NCI-H524 treated with DMSO at 0.1 percent for 48 hours (cell line): Measurements from ENCODE around the gene ZNRF3.
A peak's percentile ranks its signal among the peaks of the same experiment; 100 is the strongest.
"Not testable (repeated sequence)": the region's sequence is repeated elsewhere in the genome, so short reads cannot be mapped to it uniquely, and the experiment has no call there.

Experiments
- DNase-seq: peaks from one replicate; lab custom pipeline; 2025; lab: John Stamatoyannopoulos, UW

Gene ZNRF3

DNA sequence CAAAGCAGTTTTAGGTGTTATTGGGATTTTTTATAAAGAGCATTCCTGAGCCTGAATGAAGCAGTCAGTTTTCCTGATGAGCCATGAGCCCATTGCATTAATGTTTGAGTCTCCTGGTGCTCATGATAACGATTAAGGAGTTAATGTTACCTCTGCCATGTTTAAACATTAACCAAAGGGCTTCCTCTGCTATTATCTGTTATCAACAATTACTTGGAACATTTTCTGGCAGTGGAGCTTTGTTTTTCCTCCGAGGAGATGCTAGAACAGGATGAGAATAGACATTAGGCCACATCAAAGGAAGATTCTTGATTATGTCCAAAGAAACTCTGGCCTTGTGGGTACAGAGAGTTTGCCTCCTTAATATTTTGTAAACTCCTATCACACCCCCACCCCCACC, 49.9 kb downstream of the ZNRF3 start:
- DNase-seq: no peak

DNA sequence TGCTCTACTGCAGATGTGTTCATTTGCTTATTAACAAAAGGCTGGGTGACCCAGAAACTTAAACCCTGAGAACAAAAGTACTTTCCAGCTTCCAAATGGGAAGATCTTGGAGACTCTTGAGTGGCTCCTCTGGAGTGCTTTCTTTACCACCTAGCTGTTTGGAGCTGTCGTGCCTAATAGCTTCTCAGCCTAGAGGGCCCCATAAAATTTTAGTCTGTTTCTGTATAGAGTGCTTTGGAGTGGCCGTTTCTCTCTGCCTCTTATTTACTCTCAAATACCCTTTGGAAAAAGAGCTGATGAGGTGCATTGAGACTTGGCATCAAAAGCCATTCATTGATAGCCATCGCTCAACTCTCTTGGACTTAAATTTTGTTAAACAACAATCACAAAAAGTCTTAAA, 50.7 kb downstream of the ZNRF3 start:
- no peak for DNase-seq

DNA sequence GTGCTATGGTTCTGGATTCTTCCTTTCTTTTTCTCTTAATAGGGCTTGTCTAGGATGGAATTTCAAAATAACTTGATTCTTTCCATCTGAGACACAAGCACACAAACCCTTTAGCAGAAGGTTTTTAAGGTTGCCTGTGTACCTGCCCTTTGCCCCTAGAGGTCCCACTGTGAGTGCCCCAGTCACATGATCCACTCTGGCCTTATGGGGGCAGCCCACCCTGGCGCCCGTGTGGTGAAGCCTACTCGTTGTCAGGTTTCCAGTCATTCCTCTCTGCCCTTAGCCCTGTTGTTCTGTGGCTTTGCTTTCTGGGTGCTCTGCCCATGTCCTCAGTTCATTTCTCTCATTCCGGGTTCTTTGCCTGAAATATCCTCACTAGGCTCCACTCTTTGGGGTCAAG, 51.8 kb downstream of the ZNRF3 start:
- DNase-seq: no peak

DNA sequence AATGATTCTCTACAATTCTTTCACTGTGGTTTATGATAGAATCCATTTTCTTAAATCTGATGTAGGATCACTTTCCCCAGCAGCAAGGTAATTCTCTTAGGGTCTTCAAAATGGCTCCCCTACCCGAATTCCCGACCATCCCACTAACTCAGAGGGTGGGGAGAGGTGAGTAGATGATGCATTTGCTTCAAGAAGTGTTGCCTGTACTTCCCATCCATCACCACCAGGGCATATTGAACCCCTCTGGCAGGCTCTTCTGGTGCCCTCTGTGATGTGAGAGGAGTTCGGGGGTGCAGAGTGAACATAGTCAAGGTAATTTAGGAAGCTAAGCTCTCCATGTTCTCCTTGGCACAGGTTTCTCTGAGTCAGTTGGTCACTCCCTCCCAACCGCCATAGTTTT, 52.3 kb downstream of the ZNRF3 start:
- DNase-seq: no peak

GRCh38 chr22:28936200-28936599, 52.8 kb downstream of the ZNRF3 start:
- DNase-seq: no peak

DNA sequence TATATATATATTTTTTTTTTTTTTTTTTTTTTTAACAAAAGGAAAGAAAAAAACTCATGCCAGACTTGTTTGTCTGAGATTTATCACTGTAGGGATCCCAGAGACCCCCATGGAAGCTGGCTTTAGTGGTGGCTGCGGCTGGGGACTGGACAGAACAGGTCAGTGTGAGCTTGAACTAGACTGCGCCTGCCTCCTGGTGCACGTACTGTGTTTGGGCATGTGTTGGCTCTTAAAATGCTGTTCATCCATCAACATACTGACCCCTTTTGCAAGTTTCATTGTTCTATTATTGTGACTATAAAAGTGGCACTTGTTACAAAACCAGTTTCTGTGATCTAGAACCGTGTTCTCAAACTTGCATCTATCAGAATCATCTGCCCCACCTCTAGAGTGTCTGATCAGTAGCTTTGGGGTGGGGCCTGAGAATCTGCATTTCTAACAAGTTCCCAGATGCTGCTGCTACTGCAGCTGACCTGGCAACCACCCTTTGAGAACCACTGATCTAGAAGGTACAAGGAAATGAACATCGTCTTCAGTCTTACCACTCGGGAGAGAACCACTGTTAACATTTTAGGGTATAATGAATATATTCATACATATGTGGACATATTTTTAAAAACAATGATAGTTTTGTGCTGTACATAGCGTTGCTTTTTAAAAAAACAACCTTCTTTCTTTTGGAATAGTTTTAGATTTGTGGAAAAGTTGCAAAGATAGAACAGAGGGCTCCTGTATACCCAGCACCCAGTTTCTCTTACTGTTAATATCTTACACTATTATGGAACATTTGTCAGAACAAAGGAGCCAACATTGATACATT, 54.0 kb downstream of the ZNRF3 start:
- no peak for DNase-seq

- no peak for DNase-seq
These were observed 55.0 kb downstream of the ZNRF3 start for GRCh38 chr22:28938286-28938833.

- DNase-seq: no peak
These were observed 56.0 kb downstream of the ZNRF3 start for GRCh38 chr22:28939394-28939793.

DNA sequence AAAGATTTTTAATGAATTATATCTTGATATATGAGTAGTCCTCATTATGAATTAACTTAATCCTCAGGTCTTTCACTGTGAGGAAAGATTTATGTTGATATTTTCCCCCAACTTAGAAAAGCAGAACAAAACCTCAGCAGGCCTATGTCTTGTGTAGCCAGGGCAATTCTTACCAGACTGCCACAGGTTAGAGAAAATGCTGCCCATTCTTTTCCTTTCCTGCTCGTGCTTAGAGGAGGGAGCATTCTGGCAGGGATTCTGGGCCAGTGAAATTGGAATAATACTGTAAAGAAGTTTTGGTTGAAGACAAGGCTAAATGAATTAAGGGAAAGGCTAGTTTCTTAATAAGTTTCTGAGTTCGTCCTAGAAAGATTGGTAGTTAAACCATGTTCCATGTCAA, 56.6 kb downstream of the ZNRF3 start:
- no peak for DNase-seq

DNA sequence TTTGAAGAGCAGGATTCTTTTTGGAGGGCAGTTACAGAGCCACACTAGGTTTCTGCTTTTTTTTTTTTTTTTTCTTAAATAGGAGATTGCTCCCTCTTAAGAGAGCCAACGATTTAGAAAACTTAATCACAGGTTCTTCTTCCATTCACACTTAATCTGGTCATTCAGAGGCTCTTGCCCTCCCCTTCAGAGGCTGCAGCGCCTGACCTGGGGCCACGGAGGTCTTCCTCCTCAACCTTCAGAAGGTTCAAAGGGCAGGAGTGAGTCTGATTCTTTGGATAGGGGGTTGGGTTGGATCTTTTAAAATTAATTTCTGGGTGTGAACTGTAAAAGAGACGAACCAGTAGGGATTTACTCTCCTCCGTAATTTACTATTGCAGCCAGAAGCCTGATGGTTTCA, 57.1 kb downstream of the ZNRF3 start:
- no peak for DNase-seq

DNA sequence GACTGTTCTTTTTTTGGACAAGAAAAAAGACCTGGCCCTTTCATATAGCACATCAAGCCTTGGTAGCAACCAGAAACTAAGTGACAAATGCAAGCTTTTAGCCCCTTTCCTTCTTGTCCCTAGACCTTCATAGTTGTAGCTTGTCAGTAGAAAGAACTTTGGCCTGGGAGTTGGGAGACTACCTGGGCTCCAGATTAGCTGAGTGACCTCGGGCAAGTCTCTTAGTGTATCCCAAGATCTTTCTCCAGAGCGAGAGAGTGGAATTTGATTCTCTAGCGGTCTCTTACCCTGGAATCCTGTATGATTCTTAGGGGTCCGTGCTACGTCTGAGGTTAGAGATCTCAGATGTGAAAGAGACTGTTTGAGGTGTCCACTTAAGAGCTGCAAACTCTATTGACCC, 59.0 kb downstream of the ZNRF3 start:
- no peak for DNase-seq

DNA sequence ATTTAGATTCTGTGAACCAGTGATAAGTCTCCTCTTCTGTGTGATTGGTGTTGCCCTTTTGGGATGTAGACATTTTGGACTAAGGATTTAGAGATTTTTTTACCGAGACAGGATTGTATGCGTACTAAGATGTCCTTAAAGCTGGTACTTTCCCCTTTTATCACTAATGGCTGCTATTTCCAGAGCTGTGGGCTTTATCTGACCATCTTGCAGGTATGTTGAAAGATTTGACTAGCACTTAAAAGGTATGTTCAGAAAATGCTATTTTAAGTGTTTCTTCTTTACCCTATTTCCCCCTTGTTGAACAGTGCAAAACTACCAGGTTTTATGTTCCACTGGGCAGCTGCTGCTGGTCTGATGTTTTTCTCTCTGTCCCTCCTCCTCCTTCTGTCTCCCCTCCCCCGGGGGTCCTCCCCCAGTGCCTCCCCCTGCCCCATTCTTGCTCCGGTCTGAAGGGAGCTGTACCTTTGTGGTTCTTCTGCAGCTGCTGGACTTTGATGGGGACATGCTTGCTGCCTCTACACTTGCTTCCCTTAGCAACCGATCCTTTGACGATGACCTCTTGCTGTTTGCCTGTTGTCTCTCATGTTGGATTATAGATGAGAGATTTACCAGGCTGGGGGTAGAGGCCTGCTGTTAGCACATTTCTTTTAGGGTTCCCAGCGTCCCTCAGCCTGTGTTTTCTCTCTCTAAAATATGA, 59.6 kb downstream of the ZNRF3 start:
- peak; percentile 82 for DNase-seq

DNA sequence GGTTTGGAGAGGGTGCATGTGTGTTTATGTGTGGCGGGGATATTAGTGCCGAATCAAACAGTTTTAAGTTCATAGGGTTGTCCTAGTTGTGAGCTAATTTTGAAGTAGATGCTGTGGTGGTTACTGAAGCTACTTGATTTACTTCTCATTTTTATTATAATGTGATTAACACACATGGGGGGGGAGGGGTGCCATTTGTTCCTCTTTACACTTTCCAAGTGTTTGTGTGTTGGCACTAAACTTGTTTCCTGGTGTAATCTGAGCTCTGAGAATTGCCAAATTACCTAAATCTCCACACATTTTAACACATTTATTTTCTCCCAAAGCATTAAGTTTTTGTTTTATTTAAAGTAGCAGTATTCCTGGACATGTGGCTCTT, 60.1 kb downstream of the ZNRF3 start:
- peak; percentile 82 for DNase-seq

GRCh38 chr22:28947125-28947524, 63.8 kb downstream of the ZNRF3 start:
- no peak for DNase-seq

DNA sequence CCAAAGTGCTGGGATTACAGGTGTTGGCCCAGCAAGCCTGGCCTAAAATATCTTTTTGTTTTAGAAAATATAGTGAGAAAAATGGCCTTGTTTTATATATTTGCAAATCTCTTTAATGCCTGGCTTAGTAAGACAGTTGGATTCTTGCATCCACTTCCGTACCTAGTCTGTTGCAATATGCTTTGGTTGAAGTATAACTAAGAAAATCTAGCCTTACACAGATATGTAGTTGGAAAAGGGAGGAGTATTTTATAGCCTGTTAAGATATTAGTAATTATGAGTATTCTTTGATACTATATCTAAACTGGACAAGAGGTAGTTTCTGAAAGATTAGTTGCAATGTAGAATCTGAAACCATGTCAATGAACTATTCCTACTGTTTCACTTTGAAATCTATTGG, 65.1 kb downstream of the ZNRF3 start:
- DNase-seq: no peak

DNA sequence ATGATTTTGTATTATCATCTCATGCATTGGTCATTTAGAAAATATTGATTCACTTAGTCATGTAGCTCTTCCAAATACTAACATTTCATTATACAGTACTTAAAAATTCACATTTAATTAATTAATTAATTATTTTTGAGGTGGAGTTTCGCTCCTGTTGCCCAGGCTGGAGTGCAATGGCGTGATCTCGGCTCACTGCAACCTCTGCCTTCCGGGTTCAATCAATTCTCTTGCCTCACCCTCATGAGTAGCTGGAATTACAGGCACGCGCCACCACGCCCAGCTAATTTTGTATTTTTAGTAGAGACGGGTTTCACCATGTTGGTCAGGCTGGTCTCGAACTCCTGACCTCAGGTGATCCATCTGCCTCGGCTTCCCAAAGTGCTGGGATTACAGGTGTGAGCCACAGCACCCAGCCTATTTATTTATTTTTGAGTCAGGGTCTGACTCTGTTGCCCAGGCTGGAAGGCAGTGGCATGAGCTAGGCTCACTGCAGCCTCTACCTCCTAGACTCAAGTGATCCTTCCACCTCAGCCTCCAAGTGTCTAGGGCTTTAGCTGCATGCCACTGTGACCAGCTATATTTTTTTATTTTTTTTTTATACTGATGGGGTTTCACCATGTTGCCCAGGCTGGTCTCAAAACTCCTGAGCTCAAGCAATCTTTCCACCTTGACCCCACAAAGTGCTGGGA, 65.6 kb downstream of the ZNRF3 start:
- not testable (repeated sequence) for DNase-seq

GRCh38 chr22:28949788-28950187, 66.4 kb downstream of the ZNRF3 start:
- DNase-seq: no peak

GRCh38 chr22:28950617-28951411, 67.4 kb downstream of the ZNRF3 start:
- DNase-seq: no peak

DNA sequence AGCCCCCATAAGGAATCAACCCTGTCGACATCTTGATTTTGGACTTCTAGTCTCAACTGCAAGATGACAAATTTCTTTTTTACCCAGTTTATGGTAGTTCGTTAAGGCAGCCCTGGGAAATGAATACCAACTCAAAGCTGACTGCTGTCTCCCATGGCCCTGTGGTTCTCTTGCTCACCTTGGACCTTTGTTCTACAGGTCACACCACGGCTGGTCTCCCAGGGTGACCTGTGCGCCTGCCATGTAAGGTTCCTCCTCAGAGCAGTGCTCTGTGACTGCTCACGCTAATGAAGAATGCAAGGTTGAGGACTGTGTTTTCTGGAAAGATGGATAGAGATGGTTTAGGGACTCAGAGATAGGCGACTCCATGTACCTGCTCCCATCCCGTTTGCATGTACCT, 68.2 kb downstream of the ZNRF3 start:
- DNase-seq: no peak

DNA sequence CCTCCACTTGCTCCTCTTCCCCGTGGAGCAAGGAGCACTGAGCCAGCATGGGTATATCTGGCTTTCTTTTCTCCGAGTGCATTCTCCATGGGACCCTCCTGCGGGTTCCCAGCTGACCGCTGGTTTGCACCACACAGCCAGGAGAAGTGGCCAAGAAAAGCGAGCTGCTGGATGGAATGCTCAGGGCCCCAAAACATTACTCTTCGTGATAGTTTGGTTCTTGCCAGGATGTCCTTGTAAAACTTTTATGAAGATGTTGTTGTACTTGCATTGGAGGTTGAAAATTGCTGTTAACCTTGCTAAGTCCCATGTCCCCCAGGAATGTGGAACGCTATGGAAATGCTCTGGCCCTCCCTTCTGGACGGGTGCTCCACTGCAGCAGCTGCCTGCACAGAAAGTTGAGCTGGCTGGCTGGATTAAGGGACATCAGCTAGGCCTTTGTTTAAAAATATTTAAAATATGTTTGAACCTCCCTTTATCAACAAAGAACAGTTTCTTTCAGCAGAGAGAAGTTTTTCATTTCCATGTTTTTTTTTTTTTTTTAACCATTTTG, 68.7 kb downstream of the ZNRF3 start:
- DNase-seq: no peak

DNA sequence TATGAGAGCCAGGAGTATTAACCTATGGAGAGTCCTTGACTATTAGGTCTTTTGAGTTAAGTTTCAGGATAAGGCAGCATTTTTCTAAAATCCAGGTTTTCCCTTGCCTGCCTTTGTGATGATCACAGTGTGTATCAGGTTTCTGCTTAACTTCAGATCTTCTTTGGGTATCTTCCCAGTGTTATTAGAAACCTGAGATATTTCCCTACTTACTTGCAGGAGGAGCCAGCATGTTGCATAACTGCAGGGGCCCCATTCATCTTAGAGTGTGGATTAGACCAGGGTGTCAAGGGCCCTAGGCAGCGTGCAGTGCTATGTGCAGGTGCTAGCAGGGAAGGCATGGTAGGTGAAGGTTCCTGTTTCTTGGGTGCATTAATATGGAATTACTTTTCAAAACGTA, 69.5 kb downstream of the ZNRF3 start:
- DNase-seq: peak; percentile 34

GRCh38 chr22:28953403-28953802, 70.0 kb downstream of the ZNRF3 start:
- DNase-seq: no peak
